Activated CD4-positive, alpha-beta T cell treated with anti-CD3 and anti-CD28 coated beads, Interleukin-2, Interleukin-6, amounts not matched to agents 100 ng/mL and 50 ng/mL, durations not matched to agents 16 hours and 8 hours (primary cell): ENCODE results near the gene PLTP.
"Not testable (repeated sequence)": the region's sequence is repeated elsewhere in the genome, so short reads cannot be mapped to it uniquely, and the experiment has no call there.

ENCODE experiments used
- DNase-seq: peaks from one replicate; pipeline ENCODE4 v3.0.0-alpha.2; 2020

Gene PLTP

GRCh38 chr20:45911486-45912343, at the start of gene PLTP:
Gene PLTP, minus strand, starts transcription at chr20:45912155. Its CDS starts 703 bp downstream, at chr20:45911452.
- peak; percentile 26 for DNase-seq

GRCh38 chr20:45959956-45960630, 48.1 kb upstream of the PLTP start:
- DNase-seq: no peak

DNA sequence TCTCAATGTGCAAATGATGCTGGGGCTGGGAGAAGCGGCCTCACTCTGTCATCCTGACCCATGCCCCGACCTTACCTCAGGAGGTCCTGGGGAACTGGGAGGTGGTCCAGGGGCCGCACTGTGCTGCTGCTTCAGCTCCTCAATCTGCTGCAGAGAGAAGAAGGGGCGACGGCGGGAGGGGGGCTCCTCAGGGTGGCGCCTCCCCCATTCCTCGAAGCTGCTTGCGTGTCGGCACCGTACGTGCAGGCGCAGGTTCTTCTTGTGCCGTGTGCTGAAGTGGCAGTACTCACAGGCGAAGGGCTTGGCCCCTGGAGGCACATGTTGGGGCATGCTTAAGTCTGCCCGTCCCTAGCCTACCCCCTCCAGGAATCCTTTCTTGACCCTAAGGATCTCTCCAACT, 47.2 kb upstream of the PLTP start:
- DNase-seq: no peak

DNA sequence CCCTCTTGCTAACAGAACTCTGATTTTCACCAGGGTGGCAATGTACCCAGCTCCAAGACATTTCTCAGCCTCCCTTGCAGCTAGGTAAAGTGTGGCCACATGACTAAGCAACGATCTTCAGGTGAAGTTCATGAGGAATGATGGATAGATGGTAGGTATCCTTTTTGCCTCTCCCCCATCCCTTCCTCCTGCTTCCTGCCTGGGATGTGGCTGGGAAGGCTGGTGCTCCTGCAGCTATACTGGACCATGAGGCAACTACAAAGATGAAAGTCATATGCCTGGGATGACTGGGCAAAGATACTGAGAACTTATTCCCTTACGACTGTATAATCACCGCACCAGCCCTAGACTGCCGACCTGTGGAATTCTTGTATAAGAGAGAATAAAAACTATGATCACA, 46.6 kb upstream of the PLTP start:
- no peak for DNase-seq

DNA sequence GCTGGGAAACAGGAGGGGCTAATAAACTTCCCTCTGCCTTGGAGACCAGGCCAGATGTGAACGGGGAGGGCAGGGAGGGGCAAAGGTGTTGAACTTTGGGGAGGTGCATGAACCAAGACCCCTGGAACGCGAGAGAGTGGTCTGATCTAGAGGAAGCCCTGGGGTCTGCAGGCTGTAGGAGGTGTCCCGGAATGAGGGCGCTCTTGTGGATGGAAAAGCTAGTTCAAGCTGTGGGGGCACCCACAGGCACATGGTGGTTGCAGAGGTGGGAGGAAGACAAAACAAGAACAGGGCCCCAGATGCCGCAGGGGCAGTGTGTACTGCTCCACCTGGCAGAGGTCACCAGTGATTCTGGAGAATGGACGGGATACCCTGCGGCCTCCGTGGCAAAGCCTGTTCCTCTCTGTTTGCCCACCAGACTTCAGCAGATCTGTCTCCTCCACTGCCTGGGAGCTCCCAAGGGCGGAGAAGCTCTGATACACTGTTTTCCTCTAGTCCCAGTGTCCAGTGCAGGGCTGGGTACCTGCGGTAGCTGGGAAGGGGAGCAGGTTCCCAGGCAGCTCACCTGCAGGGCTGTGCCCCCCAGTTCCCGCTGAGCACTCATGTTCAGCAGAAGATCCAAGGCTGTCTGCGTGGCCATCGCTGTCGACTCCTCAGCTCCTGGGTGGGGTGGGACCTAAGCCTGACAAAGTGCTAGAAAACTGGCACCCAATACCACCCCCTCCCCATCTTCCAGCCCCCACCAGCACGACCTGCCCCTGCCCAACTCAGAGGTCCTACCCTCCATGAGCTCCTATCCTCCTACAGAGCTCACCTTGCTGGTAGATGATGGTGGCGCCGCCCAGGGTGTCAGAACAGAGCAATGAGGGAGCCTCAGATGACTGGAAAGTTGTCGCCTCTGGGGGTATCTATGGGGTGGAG, 45.3 kb upstream of the PLTP start:
- no peak for DNase-seq

DNA sequence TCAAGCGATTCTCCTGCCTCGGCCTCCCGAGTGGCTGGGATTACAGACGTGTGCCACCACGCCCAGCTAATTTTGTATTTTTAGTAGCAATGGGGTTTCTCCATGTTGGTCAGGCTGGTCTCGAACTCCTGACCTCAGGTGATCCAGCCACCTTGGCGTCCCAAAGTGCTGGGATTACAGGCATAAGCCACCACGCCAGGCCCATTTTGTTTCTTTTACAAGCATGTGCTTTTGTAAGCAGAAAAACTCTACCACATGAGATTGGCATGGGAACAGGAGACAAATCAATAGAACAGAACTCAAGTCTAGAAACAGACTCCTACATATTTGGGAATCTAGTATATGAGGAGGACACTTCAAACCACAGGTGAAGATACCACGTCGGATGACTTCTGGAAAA, 44.4 kb upstream of the PLTP start:
- not testable (repeated sequence) for DNase-seq

DNA sequence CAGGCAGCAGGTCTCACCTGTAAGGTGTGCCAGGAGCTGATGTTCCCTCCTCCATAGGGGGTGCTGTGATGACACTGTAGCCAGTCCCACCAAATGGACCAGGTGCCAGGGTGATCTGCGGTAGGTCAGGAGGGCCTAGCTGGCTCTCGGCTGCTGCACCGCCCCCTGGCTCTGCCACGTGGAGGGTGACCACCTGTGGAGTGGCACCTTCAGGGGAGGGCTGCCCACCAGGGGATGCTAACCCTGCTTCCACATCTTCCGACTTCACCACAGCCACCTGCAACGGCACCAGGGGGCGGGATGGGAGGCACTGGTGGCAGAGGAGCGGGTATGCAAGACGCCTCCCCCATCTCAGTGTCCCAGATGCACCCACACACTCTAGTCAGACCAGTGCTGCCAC, 41.7 kb upstream of the PLTP start:
- no peak for DNase-seq

DNA sequence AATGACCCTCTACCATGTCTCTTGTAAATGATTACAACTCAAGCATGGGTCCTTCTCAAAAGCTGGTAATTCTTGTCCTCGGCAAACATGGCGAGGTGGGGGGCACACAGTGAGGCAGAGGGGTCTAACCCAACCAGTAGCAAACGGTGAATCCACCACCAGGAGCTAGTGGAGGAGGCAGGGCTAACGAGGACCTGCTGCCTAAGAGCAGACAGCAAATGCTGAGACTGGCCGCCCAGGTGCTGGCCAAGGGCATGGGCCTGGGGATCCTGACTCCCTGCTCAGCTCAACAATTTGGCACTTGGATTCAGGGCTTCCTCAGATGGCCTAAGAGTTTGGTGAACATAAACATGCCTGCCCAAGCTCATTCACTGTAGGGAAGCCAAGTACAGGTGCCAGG, 40.9 kb upstream of the PLTP start:
- DNase-seq: no peak

DNA sequence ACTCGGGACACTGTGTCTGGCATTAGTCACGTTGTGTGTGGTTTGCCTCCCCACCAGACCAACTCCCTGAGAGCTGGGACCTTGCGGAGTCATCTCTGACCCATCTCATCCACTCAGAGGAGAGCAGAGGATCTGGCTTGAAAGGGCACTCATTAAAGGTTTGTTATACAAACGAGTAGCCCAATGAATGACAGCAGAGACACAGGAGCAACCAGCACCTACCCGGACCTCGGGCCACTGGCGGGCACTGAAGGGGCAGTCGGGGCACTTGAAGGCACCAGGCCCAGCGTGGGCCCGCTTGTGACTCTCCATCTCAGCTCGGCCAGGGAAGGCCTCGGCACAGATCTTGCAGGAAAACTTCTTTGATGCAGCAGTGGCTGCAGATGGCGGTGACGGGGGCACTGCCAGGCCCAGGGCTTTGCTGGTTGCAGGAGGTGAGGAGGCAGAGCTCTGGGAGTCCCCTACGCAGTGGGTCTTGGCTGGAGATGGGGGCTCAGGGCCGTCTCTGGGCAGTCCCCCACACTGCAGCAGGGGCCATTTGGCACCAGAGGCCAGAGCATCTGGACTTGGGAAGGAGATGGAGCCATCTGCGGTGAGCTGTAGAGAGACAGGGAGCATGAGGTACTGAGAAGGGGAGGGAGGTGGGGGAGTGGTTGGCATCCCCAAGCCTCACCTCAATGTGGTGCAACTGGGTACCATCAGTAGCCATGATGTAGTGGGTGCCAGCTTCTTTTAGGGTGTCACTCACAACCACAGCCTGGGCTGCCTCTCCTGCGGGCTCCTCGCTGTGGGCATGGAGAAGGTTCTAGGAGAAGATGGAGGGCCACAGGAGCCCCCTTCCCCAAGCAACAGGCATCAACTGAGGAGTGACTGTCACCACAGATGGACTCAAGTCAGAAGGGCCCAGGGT, 40.2 kb upstream of the PLTP start:
- no peak for DNase-seq

GRCh38 chr20:45950330-45950646, 38.3 kb upstream of the PLTP start:
- no peak for DNase-seq

GRCh38 chr20:45949542-45950329, 37.8 kb upstream of the PLTP start:
- no peak for DNase-seq

DNA sequence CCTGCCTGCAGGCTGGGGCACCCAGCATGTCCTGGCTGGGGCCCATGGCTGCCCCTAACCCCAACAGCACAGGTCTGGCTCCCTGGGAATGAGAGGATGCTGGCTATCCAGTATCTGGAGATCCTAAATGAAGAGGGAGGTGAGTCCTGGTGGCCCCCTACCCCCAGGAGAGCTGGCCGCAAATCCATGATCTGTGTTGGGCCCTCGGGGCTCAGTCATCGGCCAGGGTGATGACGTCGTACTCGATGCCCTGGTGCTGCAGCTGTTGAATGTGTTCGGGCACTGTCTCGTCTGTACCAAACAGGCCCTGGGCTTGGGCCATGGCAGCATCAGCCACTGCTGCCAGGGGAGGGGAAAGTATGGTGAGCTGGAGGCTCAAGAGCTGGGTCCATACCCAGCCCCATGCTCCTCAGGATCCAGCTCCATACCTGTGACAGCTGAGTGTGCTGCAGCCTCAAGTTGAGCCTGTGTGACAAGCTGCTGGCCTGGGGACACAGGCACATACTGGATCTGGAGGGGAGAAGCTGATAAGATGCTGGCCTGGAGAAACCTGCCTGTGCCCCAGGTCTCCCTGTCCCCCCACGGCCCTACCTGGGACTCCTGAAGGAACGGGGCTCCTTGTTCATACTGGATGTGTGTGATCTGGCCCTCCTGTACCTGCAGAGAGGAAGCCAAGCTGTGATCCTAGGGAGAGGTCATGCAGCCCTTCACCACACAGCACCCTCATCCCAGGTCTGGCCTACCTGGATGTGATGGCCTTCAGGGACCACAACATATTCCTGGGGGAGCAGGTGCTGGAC, 37.0 kb upstream of the PLTP start:
- DNase-seq: no peak

GRCh38 chr20:45948261-45948733, 36.3 kb upstream of the PLTP start:
- DNase-seq: no peak

DNA sequence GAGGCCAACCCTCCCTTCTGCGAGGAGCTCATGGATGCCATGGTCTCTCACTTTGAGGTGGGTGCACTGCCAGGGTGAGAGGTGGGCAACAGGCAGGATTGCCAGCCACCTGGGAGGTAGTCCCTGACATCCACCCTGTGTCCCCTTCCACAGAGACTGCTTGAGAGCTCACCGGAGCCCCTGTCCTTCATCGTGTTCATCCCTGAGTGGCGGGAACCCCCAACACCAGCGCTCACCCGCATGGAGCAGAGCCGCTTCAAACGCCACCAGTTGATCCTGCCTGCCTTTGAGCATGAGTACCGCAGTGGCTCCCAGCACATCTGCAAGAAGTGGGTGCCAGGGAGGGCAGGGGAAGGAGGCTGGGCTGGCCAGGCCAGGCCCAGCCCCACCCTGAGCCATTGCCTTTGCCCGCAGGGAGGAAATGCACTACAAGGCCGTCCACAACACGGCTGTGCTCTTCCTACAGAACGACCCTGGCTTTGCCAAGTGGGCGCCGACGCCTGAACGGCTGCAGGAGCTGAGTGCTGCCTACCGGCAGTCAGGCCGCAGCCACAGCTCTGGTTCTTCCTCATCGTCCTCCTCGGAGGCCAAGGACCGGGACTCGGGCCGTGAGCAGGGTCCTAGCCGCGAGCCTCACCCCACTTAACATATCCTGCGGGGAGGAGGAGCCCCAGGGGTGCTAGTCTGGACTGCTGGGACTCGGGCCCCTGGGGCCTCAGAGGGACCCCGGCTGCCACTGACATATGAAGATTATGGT, 35.3 kb upstream of the PLTP start:
- no peak for DNase-seq

- DNase-seq: peak; percentile 71
Measured at GRCh38 chr20:45946149-45946970, 34.4 kb upstream of the PLTP start.

DNA sequence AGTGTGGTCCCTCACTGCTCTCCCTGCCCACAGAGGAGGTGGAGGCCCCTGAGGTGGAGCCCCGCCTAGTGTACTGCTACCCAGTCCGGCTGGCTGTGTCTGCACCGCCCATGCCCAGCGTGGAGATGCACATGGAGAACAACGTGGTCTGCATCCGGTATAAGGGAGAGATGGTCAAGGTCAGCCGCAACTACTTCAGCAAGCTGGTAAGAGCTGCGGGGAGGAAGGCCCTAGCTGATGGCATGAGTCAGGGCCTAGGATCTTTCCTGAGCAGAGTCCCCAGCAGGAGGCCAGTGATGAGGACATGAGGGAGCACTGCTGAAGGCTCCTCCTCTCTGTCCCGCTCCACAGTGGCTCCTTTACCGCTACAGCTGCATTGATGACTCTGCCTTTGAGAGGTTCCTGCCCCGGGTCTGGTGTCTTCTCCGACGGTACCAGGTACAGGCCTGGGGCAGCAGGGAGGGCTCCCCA, 33.8 kb upstream of the PLTP start:
- no peak for DNase-seq

GRCh38 chr20:45944965-45945677, 33.2 kb upstream of the PLTP start:
- no peak for DNase-seq
